DOHH2 (cell line): ENCODE measurements around the gene SENP5.

Experiments used
- EZH2phosphoT487 ChIP-seq: fragments of 200-600 bp; sonication (generic); IDR thresholded peaks from 2 replicates; pipeline ENCODE4 v1.6.1; 2017; ENCODE audit warnings: borderline replicate concordance, mild to moderate bottlenecking, antibody characterized with exemption, low read length, moderate library complexity, mixed read lengths
- TF ChIP-seq, protein P1 (sequence below): fragments of 200-600 bp; sonication (generic); IDR thresholded peaks from one replicate; pipeline ENCODE4 v1.5.1; 2014; ENCODE audit warnings: antibody characterized with exemption, mild to moderate bottlenecking, low read depth, low read length; ENCODE audit not compliant: poor library complexity, severe bottlenecking

DNA sequence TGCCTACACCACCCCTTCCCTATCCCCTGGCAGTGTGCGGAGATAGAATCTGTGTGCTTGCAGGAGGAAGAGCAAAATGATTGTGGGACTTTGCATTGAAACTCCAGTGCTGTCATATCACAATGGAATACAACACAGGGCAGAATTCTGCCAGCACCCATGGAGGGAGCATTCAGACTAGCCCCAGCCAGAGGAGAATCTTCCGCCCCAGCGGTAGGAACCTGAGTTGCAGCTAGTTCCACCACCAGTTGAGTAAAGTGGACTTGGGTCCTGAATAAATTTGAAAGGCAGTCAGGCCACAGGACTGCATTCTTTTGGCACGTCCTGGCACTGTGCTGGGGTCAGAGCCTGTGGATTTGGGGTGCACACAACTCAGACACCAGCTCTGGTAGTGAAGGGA, 47.1 kb downstream of the SENP5 start:
- TF ChIP-seq, protein P1, sequence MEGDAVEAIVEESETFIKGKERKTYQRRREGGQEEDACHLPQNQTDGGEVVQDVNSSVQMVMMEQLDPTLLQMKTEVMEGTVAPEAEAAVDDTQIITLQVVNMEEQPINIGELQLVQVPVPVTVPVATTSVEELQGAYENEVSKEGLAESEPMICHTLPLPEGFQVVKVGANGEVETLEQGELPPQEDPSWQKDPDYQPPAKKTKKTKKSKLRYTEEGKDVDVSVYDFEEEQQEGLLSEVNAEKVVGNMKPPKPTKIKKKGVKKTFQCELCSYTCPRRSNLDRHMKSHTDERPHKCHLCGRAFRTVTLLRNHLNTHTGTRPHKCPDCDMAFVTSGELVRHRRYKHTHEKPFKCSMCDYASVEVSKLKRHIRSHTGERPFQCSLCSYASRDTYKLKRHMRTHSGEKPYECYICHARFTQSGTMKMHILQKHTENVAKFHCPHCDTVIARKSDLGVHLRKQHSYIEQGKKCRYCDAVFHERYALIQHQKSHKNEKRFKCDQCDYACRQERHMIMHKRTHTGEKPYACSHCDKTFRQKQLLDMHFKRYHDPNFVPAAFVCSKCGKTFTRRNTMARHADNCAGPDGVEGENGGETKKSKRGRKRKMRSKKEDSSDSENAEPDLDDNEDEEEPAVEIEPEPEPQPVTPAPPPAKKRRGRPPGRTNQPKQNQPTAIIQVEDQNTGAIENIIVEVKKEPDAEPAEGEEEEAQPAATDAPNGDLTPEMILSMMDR: no peak
- TF ChIP-seq EZH2phosphoT487: no peak
